PC-3 (cell line): Measurements from ENCODE around the gene CLIP3.

Experiments
- EZH2 ChIP-seq: fragments of 300-600 bp; sonication (generic); IDR thresholded peaks from one replicate; pipeline ENCODE4 v1.6.1; 2017; ENCODE audit warnings: antibody characterized with exemption, mild to moderate bottlenecking, low read length; ENCODE audit not compliant: unreplicated experiment
- EZH2phosphoT487 ChIP-seq: fragments of 300-600 bp; sonication (generic); IDR thresholded peaks from 2 replicates; pipeline ENCODE4 v1.6.1; 2018; ENCODE audit warnings: mild to moderate bottlenecking, antibody characterized with exemption, low read length, borderline replicate concordance
- TF ChIP-seq, protein P1 (sequence below): fragments of 300-600 bp; sonication (generic); conservative IDR thresholded peaks from 2 replicates; pipeline ENCODE4 v1.5.1; 2017; ENCODE audit warnings: antibody characterized with exemption, low read depth, mild to moderate bottlenecking, low read length

DNA sequence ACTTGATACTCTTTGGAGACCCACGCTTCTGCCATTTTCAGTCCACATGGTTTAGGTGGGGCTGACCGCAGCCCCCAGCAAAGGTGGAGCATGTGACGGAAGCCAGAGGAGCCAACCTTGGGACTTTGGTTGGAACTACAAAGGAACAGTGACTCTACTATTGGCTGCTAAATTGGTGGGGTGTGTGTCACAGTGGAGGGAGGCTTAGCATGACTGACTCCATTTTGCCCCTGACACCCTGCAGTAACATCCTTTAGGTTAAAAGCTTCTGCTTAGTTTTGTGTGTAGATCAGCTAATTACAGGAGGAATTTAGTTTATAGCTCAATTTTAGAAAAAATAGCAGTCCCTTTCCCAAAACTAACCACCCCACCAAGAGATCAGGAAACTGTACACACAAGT is 31.1 kb downstream of the CLIP3 start:
- TF ChIP-seq, protein P1, sequence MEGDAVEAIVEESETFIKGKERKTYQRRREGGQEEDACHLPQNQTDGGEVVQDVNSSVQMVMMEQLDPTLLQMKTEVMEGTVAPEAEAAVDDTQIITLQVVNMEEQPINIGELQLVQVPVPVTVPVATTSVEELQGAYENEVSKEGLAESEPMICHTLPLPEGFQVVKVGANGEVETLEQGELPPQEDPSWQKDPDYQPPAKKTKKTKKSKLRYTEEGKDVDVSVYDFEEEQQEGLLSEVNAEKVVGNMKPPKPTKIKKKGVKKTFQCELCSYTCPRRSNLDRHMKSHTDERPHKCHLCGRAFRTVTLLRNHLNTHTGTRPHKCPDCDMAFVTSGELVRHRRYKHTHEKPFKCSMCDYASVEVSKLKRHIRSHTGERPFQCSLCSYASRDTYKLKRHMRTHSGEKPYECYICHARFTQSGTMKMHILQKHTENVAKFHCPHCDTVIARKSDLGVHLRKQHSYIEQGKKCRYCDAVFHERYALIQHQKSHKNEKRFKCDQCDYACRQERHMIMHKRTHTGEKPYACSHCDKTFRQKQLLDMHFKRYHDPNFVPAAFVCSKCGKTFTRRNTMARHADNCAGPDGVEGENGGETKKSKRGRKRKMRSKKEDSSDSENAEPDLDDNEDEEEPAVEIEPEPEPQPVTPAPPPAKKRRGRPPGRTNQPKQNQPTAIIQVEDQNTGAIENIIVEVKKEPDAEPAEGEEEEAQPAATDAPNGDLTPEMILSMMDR: no peak
- TF ChIP-seq EZH2 (no peak), EZH2phosphoT487 (no peak)
